Retinal pigment epithelial cell (primary cell): Measurements from ENCODE around the gene ORAI2.
"Not testable (repeated sequence)": the region's sequence is repeated elsewhere in the genome, so short reads cannot be mapped to it uniquely, and the experiment has no call there.

Source experiments
- DNase-seq: peaks from one replicate; pipeline ENCODE4 v3.0.0-alpha.2; 2010; ENCODE audit warnings: low read depth
- H3K4me3 ChIP-seq: 2 replicates; pipeline ENCODE4 v1.5.1; 2011; ENCODE audit warnings: mild to moderate bottlenecking, low read length, control low read depth, moderate library complexity
- TF ChIP-seq, protein P1 (sequence below): conservative IDR thresholded peaks from 2 replicates; pipeline ENCODE4 v1.5.1; 2011; ENCODE audit warnings: low read depth, low read length, control low read depth, inconsistent platforms

The ORAI2 gene

DNA sequence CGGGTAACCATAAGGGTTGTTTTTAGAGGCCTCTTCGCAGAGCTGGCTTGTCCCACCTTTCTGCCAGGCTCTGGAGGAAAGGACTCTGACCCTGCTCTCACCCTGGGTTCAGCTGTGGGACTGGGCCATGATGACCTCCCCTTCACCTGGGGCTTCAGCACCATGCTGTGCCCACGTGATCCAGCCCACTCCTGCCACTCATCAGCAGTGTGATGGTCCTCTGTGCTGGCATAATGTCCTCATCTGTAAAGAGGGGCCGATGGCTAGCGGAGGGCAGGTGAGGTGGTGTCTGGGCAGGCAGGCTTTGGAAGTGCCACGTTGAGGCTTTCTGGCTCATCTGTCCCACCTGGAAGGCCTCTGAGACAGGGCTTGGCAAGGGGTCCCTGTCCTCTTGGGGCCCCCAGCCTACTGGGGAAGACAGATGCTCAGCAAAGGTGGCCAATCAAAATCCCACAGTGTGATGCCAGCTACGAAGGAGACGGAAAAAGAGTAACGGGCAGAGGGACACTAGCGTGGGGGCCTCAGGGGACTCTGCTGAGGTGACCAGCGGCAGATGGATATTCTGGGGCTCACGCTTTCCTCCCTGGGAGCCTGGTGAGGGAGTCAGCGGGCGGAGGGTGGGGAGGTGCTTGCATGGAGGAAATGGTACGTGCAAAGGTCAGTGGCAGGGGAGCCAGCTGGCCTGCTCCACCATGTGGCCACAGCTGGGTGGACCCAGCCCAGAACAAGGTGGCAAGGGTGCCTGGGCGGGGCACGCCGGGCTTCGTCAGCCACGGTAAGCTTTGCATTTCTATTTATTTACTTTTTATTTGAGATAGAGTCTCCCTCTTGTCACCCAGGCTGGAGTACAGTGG lies 36.8 kb downstream of the ORAI2 start:
- DNase-seq: no peak
- H3K4me3 ChIP-seq: no peak overlapping the region
- TF ChIP-seq, protein P1, sequence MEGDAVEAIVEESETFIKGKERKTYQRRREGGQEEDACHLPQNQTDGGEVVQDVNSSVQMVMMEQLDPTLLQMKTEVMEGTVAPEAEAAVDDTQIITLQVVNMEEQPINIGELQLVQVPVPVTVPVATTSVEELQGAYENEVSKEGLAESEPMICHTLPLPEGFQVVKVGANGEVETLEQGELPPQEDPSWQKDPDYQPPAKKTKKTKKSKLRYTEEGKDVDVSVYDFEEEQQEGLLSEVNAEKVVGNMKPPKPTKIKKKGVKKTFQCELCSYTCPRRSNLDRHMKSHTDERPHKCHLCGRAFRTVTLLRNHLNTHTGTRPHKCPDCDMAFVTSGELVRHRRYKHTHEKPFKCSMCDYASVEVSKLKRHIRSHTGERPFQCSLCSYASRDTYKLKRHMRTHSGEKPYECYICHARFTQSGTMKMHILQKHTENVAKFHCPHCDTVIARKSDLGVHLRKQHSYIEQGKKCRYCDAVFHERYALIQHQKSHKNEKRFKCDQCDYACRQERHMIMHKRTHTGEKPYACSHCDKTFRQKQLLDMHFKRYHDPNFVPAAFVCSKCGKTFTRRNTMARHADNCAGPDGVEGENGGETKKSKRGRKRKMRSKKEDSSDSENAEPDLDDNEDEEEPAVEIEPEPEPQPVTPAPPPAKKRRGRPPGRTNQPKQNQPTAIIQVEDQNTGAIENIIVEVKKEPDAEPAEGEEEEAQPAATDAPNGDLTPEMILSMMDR: no peak

DNA sequence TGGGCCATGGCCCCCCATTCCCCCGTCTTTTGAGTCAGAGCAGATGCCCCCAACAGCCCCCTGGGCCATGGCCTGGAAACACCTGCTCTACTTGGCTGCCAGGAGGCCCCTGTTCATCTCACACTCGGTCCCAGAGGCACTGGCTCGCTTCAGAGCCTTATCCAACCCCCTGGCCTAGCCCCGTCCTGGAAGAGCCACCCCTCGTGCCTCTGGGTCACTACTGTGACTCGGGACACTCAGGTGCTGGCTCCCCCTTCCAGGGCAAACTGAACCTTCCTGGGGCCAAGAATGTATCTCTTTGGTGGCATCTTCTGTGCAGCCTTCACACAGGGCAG lies 38.4 kb downstream of the ORAI2 start:
- H3K4me3 ChIP-seq: no peak overlapping the region
- DNase-seq: no peak
- TF ChIP-seq, protein P1: no peak

DNA sequence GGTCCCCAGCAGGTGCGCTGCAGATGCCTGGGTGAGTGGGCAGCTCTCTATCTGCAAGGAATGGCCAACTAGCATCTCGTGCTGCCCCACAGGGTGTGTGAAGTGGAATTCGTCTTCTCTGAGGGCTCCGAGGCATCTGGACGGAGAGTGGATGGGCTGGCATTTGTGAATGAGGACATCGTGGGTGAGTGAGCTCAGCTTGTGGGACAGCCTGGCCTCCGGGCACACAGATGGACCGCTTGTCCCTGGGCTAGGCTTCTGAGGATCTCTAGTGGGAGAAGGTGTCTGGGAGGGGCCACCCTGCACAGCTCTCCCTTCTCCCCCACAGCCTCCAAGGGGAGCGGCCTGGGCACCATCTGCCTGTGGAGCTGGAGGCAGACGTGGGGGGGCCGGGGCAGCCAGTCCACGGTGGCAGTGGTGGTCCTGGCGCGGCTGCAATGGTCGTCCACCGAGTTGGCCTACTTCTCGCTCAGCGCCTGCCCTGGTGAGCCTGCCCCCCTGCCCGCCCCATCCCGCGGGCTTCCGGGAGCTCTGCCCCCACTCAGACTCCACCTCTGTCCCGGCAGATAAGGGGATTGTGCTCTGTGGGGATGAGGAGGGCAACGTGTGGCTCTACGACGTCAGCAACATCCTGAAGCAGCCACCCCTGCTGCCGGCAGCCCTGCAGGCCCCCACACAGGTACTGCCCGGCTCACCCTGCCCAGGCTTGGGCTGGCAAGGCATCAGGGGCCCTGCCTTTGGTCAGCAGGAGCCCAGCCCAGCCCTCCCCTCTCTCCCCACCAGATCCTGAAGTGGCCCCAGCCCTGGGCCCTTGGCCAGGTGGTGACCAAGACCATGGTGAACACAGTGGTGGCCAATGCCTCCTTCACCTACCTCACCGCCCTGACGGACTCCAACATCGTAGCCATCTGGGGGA lies 39.0 kb downstream of the ORAI2 start:
- TF ChIP-seq, protein P1: no peak

DNA sequence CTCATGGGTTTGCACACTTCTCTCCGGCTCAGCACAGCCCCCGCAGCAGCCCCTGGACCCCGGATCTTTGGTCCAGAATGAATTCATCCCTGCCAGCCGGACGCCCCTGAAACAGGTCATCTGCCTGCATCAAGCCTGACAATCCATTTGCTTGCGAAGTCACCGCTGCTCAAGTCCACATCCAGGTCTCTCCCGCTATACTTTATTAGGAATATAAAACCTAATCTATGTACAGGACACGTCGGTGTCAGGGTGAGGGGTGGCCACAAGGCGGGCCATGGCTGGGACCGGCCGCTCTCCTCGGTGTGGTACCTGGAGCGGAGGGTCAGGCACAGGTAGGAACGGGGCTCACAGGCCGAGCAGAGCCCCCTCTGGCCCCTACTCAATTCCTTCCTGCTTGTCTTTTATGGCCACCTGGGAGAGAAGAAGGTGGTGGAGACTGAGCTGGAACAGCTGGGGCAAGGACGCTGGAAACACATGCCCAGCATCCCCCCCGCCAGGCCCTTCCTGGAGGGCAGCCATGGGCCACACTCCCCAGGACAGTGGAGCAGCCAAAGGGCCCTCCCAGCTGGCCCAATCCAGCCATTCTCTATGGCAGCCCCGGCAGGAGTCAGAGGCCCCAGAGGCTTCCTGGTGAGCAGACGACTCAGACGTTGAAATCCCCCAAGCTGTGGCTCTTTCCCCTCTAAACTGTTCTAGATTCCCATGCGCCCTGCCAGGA lies 40.1 kb downstream of the ORAI2 start:
- no peak for DNase-seq
- TF ChIP-seq, protein P1: no peak
- H3K4me3 ChIP-seq: no peak overlapping the region

More for the DNA sequence above, 39.0 kb downstream of the ORAI2 start:
- no peak for DNase-seq
- H3K4me3 ChIP-seq: no peak overlapping the region

DNA sequence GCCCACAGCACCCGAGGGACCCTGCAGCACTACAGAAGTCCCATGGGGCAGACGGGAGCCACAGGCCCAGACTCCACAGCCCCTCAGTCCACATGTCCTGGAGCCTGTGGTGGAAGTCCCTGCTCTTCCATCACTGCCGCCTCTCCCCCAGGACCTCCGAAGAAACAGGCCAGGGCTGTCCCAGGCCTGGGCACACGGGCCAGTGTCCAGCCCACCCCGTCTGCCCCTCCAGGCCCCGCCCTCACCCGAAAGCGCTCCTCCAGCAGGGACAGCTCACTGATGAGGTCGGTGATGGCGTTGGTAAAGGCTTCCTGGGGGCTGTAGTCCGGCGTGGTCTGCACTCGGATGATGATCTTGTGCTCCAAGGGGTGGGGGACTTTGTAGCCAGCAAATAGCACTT lies 40.7 kb downstream of the ORAI2 start:
- not testable (repeated sequence) for H3K4me3 ChIP-seq, DNase-seq

DNA sequence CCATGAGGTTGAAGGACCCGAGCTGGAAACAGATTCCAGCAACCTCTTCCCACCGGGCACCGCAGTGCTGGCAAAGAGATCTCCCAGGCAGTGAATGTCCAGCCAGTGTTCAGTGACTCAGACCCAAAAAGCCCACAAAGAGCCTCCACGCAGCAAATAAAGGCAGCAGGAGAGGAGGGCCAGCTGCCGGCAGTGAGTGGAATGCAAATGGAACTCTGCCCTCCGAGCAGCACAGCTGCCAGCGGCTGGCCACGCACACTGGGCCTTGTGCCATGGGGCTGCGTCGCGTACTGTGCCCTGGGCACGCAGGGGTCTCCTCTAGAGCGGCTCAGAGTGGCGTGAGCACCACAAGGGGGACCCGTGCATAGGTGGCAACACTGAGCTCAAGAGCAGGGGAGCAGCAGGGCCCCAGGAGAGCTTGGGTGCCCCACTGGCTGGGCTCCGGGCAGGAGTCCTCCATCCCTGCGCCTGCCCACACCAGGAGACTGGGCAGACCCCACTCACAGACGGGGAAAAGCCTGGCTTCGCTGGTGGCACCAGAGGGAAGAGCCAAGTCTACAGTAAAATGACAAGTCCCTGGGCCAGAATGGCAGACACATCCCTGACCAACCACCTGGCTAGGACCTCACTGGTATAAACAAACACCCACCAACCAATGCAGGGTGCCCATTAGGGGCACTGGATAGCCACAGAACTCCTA lies 41.5 kb downstream of the ORAI2 start:
- not testable (repeated sequence) for DNase-seq, H3K4me3 ChIP-seq

DNA sequence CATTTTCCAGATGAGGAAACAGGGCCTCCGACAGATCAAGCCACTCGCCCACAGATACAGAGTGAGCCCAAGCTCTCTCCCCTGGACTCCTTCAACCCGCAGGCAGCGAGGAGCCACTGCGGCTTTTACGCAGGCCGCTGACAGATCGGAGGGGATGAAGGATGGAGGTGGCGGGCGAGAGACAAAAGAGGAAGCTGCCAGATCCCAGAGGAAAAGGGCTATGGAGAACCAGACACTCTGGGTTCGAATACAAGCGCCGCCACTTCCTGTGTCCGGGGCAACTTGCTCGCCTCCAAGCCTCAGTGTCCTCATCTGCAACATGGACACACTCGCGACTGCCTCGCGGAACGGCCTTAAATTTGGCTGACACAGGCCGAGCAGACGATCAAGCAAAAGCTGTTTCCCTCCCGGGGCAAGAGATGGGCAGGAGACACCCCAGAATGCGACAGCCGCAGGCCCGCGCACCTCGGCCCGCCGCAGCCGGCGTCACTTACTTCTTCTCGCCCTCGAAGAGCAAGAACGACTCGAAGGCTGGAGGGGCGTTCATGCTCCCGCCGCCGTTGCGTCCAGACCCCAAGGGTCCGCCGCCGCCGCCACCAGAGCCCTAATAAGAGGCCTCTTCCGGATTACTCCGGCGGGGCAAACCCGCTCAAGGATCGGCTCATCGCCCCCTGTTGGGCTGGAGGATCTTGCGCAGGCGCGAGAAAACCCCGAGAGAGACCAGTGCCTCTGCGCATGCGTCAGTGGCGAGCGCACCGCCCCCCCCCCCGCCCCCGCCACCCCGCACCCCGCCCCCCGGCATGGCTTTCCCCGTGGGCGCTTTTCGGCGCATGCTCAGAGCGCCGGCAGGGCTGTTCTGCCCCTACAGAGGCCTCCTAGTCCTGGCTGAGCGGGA lies 45.2 kb downstream of the ORAI2 start, which contains the start of gene POLR2J:
Gene POLR2J (minus strand): TSS at position 609 of the 895 bp plus-strand sequence. CDS start 62 bp downstream, at position 547.
- peak; percentile 18 for DNase-seq
- TF ChIP-seq, protein P1: peak; percentile 30
- H3K4me3 ChIP-seq: peak within 1 kb of the TSS; percentile 44

DNA sequence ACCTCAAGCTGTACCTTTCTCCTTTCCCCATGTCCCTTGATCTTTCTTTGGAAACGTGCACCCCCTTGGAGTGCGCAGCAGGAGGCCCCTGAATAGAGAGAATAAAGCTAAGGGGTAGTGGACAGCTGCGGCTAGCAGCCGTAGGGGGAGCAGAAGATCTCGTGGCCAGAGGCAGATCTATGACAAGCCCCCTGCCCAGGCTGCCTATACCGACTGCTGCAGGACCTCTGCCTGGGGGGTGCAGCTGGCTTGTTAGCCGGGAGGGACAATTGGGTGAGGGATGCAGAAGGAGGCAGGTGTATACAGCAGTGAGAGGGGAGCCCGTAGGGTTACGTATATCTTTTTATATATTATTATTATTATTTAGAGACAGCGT lies 45.8 kb downstream of the ORAI2 start:
- not testable (repeated sequence) for DNase-seq, H3K4me3 ChIP-seq
